RPMI7951 (cell line): ENCODE data around the gene LIPG. TPM values are rescaled to one million over a fixed set of nuclear protein-coding genes. Genes with fewer than 3 reads are reported as not detected.
A peak's percentile ranks its signal among the peaks of the same experiment; 100 is the strongest.

Experiments used
- DNase-seq: peaks from one replicate; pipeline ENCODE4 v3.0.0-alpha.2; 2012; ENCODE audit warnings: low read depth
- total RNA-seq: library from RNA; depleted of rRNA; stranded (reverse); fragments of >200 nt; shearing (Covaris generic); gene quantifications from 2 replicates; pipeline ENCODE4 v1.2.3, GENCODE V29; 2014

LIPG gene
- total RNA-seq, 1 experiment from 2014 or later, result 0.60 TPM

DNA sequence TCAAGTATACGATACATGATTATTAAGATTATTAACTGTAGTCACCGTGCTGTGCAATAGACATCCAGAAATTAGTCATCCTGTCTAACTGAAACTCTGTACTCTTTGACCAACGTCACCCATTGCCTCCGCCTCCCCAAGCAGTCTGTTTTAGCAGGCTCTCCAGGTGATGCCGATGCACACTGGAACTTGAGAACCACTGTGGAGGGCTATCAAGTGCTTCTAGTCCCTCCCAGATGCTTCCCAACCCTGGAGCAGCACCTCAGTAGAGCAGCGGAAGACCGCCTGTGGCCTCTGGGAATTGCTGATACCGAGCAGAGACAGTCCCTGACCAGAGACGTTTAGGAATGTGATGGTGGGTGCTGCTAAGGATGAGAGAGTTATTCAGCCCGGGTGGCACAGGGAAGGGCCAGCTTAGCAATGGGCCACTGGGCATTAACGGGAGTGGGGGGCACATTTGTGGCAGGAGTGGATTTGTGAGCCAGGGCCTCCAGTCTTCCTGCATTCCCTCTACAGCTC is 50.7 kb downstream of the LIPG start:
- no peak for DNase-seq

DNA sequence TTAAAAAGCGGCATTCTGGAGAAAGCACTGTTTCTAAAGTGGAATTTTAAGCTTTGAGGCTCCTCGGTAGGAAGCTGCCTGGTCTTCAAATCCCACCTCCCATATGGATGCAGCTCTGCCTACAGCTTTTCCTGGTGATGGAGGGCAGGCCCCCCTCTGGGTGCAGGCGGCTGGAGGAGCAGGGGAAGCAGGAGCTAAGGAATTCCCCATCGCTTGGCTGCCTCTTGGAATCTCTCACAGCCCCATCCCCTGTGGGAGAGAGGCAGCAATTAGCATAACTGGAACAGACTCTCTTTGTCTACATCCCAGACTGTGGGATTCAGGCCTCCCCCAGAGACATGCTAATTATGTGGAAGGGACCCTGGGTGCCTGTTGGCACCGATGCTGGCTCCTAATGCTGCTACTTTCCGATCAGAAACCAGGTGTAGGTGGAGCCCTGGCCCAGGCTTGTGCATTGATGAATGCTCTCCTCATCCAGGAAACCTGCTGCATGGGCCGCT is 51.3 kb downstream of the LIPG start:
- DNase-seq, result no peak

DNA sequence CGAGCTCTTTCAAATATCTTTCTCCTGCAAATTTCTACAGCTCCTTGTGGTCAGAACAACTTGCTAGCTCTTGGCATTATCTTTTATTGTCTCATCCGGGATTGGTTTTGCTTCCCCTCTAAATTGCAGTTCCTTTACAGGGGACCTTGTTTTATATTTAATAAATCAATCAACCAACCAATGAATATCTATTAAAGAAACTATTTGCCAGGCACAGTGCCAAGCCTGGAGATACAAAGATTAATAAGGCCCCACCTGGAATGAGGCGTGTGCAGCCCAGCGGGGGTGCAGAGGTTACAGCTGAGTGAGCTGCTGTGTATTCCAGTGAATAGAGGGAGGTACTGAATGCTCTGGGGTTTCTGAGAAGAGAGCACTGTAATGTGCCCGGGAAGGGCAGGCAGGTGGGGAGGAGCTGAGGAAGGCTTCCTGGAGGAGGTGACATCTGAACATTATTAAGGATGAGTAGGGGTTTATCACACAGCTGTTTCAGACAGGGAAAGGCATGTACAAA is 51.8 kb downstream of the LIPG start:
- no peak for DNase-seq

DNA sequence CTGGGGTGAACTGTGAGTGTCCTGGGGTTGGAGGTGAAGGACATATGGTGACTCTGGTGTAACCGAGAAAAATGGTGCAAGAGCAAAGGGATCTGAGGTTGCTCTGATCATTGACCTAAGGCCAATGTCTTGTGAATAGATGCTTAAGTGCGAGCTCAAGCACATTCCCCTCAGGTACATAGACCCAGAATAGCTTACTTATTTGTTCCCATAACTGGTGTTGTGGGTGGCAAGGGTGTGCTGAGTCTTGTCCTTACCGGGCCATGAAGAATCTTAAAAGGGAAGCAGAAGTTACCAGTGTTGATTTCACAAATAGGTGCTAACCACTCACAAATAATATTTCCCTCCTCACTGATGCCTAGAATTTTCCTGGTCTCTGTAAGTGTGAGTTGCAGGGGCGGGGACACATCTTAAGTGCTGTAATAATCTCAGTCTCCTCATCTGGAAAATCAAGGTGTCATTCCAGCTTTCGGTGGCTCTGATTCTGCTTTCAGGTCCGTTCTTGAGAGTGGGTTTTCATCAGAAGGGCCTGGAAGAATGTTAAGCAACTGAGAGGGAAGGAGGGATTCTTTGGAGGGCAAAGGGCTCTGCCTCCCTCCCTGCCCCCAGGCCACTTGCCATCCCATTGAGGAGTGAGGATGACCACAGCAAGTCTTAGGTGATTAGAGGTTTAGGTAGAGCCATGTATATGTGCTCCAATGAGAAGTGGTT is 54.9 kb downstream of the LIPG start:
- DNase-seq, result no peak

DNA sequence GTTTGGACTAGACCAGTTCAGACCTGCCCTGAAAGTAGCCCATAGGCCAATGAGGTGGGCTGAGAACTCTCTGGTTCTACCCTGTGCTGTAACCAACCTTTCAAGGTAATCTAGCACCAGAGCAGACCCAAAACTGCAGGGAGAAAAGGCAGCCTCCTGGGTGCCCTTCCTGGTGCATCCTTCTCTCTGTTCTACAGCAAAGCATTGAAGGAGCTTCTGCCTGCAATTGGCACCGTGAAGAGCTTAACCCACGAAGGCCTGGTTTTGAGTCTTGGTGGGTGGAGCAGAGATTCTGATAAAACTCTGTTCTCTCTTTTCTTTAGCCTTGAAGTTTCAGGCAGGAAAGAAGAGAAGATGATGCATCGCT is 55.5 kb downstream of the LIPG start:
- DNase-seq, result no peak

DNA sequence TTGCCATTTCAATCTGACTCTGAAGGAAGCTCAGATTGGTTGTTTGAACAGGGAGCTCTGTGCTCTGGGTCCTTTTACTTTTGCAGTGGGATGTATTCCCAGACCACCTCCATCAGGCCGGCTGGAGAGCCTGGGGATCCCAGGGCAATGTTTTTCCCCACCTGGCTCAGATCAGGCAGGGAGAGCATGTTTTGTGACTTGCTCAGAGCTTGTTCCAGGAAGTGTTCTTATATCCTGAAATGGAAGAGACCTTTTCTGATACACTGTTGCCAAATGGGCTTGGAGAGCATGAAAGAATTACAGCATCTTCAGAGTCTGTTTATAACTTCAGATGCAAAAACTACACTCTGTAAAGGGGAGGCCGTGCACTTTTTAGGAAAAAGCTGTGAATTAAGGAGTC is 56.0 kb downstream of the LIPG start:
- DNase-seq, result no peak

DNA sequence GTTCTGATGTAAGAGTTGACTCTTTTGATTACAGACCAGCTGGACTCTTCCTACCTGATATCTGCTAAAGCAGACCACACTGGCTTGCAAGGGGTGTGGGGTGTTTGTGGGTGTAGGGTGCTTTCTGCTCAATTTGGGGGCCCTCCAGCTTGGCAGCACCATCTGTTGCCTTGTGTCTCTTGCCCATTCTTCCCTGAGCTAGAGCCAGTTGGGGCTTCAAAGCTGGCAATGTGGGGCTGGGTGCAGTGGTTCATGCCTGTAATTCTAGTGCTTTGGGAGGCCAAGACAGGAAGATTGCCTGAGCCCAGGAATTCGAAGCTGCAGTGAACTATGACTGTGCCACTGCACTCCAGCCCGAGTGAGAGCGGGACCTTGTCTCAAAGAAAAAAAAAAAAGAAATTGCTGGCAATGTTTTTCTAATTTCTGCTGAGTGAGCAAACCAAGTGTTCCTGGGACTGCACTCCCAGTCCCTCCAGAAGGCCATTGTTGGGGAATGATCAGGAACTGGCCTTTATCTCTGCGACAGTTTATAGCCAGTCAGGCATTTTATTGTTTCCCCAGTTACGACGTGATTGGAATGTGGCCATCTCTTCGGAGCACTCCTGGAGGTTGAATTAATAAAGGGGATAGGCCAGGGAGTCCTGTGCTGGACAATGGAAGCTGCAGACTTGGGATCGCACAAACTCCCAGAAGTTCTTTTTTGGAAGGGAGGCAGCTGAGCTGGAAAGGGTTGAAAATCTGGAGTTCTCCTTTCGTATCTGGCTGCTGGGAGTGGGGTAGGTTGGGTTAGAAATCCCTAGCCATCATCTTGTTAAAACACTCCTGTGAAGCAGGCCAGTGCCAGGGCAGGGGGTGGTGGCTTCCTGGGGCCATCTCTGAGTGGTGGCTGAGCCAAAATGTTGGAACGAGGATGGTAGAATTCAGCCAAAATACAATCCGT is 57.2 kb downstream of the LIPG start:
- DNase-seq, result no peak

DNA sequence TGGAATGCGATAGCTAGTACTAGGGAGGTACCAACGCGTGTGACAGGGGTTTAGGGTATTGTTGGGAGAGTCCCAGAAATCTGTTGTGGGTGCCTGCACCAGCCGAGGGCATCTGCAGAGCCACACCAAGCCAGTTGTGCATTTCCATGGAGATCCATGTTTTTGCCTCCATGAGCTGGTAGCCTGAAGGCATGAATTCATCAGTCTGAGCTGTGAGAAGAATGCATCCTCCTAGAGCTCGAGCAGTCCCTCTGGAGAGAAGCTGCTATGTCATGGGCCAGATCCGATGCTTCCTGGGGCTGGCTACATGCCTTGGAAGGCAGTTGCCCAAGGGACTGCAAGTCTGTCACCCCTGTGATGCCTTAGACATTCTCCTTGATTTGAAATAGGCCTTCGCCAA is 57.9 kb downstream of the LIPG start:
- DNase-seq, result peak; percentile 86

DNA sequence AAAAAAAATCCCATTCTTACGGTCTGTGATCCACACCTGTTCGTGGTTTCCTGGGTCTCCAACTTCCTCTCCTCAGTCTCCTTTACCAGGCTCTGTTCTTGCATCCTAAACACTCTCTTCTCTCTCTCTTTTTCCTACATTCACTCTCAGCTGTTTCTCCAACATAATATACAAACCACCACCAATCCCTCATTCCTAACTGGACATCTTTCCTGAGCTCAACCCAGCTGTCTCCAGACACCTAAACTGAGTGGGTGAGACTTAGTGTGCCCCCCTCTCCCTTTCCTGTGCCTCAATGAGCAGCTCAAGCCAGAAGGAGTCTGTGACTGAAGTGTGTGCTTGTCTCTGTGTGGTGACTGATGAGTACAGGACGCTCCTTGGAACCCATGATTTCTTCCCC is 59.4 kb downstream of the LIPG start:
- no peak for DNase-seq

DNA sequence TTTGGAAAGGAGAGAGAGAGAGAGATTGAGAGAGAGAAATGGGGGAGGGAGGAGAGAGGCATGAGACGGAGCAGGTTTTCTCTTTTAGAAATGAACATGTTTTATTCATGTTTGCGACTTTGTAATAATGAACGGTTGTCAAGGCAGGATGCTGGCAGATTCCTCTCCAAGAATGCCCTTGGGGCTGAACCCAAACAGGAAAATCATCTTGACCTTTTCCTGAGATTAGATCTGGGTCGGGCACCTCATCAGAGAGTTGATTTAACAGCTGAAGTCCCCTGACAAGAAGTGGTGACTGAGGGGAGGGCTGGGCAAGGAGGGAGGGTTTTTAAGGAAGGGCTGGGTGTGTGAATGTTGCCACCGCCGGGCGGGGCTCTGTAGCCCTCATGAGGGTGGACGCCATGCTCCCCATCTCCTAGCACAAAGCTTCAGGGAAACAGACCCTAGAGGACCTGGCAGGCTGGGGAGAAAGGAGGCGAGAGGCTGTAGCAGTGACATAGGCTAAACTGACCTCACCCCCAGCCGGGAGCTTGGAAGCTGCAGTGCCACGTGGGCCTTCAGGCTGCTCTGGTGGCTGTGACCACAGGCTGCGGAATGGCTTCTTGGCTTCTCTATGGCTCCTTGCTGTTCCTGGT is 60.0 kb downstream of the LIPG start:
- DNase-seq, result peak; percentile 50

DNA sequence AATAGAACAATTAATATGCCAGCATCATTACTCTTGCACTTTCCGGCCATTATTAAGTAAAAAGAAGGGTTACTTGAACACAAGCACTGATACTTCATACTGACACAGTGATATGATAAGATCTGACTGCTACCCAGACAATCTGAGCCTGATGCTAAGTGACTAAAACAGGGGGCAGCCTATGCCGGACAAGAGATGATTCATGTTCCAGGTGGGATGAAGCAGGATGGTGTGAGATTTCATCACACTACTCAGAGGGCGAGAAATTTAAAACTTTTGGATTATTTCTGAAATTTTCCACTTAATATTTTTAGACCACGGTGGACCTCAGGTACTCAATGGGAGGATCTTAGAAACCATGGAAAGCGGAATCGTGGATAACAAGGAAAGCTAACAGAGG is 61.7 kb downstream of the LIPG start:
- DNase-seq, result no peak

DNA sequence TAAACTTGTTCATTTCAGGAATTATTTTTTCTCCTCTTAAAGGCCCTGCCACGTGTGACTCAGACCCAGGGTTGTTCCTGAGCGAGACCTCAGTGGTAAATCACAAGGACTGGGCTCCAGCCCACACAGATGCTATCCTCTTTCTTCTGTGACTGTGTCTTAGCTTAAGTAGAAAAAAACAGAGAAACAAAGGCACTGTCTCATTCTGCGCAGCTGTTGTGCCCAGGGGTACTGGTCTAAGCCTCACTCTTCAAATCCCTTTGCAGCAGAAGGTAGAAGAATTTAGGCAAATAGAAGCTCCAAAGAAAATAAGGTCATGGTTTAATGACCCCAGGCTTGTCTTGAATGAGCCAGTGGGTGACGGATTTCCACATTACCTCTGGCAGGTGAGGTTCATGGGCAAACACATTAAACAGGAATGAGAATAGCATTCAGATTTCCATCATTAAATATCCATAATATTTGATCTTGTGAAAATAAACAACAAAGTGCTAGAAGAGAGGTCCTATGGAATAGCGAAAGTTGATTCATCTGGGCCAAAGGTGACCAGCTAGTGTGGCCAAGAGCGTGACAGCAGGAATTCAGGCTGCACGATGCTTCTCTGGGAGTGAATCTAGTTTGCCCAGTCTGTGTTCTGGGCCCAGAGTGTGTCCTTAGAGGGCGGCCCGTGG is 63.3 kb downstream of the LIPG start:
- peak; percentile 28 for DNase-seq

DNA sequence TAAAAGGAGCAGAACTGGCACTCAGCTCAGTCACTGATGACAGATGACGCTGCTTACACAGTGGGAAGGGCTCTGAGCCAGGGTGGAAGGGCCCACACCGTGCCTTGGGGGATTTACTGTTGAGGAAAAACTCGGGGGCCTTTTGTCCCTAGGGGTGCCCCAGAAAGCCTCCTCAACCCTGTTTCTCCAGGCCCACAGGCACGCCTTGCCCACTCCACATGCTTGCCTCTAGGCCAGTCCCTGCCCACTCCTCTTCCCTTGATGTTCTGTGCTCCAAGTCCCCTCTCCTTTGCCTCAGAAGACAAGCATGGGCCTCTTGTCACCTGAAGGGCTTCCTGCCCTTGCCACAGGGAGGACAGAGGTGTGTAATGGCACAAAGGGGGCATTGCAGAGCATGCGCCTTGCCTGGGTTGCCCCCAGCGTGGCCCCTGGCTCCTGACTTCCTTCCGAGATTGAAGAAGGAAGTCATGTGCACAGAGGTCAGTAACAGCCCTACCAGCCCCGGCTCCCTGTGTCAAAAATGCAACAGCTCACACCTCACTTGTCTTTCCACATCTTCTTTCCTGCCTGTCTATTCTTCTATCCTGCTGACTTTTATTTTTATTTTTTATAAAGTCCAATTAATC is 65.1 kb downstream of the LIPG start:
- DNase-seq, result no peak

DNA sequence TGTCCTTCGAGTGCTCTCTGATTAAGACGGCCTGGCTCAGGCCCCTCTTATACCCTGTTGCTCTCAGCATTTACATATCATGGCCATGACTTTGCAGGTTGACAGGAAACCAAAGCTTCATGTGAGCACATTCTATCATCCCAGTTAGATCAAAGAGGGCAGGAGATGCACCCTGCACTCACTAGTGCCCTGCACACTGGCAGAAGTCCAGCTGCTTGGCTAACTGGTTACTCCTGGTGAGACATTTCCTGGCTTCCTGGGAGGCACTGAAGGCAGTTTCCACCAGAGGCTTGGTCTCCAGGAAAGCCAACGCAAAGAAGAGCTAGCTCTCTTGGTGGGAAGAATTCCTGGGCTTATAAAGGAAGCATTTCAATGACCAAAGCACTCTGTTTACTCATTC is 66.3 kb downstream of the LIPG start:
- no peak for DNase-seq

DNA sequence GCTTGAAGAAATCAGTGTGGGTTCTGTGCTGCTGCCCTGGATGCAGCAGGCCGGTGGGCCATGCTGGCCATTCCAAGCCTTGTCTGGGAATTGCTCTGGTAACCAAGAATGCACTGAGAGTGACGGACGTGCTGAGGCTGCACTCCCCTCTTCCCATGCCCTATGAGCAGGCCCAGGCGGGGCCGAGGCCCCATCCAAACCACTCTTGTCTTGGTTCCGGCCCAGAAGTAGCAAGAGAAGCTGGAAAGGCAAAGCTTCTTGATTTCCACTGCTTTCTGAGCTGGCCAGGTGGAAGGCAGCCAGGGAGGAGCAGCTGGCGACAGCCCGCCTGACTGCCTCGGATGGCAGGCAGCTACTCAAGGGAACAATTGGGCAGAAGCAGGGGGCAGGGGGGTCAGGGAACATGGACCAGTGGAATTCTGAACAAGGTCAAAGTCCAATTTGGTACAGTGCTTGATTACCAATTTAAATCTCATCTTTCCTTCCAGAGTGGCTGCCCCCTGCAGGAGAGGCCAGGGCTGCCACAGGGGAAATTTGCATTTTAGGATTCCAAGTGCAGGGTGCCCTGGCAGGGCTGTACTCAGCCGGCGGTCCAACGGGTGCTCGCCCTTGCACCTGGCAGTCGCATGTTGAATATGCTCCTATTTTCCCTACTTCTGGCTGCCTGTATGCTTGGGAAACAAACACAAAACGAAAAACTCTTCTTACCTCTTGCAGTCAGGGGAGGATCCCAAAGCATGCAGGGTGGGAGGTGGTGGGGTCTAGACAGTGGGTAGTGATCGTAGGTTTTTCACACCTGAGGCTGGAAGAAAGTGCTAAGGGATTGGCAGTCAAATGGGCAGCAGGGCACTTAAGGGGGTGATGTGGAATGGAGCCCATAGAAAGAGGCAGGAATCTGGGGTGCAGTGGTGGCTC is 67.3 kb downstream of the LIPG start:
- DNase-seq, result no peak

DNA sequence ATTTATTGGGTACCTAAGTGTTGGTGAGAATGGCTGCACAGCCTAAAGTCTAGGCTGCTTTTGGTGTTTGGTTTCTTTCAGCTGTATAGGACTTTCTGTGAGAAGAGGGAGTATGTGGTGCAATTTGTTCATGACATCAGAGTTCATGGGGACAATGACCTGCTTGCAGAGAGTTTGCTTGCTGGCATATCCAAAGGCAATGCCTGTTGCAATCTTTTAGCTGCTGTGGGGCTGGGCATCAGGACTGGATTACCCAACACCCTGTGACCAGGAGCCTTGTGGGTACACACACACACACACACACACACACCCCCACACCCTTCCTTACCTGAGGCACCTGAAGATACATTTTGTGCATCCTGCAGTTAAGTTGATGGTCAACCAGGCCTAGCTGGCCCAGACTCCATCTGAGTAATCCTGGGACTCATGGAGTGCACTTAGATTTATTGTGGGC is 68.4 kb downstream of the LIPG start:
- DNase-seq, result no peak

DNA sequence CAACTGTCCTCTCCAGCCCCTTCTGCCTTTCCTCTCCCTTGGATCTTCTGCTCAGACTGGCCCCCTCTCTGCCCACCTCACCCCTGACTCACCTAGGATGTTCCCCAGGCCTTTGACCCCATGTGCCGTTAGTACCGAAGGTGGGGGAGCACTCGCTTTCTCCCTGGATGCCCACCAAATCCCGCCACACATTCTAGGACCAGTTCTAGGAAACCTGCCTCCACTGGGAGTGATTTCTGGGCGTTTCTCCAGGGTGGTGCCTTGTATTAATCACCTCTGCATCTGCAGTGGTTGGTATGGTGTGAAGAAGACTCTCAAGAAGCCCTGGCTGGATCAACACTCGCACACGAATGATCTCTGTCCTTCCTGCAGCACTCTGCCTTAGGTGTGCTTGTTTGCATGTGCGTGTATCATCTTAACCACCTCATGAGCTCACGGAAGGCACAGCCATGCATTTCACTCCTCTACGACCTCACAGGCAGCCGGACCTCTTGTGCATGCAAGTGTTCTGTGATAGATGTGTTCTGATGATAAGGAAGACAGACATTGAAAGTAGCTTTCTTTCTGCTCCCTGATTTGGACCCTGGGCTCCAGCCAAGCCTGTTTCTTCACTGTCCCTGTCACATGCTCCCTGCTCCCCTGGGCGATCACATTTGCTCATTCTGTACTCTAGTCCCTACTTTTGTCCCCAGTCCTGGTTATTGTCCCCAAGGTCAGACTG is 69.4 kb downstream of the LIPG start:
- no peak for DNase-seq

DNA sequence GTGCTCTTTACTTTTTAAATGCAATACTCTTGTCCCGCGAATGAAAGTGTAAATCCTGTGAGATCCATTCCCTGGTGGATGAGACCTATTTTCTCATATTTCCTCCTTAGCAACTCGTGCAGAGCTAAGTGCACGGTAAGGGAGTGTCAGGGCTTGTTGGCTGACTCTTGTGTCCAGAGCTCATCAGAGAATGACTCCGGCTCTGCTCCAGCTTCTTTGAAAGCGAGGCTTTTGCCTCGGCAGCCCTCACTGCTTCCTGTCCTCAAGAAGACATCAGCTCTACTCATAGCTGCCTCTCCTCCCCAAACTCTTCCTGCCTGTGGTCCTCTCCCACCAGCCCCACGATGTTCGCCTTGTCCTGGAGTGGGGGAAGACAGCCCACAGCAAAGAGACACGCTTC is 70.7 kb downstream of the LIPG start:
- DNase-seq, result no peak

DNA sequence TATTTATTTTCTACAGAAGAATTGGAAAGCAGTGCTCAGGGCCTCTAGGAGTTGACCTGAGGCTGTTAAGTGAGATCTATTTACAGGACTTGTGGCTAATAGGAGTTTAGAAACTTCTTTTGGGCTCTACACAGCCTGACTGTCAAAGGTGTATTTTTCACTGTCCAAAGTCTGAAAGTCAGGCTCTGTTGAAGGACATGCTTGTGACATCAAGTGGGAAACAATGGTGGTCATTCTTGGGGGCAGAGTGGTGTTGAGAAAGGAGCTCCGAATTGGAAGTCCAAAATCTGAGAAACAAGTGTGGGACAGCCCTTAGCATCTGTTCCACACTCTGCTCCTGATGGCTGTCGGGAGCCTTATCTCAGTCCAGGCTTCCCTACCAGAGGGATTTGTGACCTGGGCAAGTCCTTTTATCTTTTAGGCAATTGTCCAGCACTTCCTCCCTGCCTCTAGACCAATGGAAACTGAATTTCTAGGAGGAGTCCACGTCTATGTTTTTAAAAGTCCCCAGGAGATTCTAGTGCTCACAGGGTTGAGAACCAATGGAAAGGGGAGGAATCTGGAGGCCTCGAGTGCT is 76.4 kb downstream of the LIPG start:
- no peak for DNase-seq
